SU-DHL-6 (cell line): Measurements from ENCODE around the gene TMEM130.

Experiments used
- H2AFZ ChIP-seq: fragments of 200-600 bp; sonication (generic); 2 replicates; pipeline ENCODE4 v1.6.1; 2014; ENCODE audit warnings: low read depth, mild to moderate bottlenecking, moderate library complexity, mixed read lengths, antibody characterized with exemption, low read length; ENCODE audit not compliant: severe bottlenecking
- H3F3A ChIP-seq: fragments of 200-600 bp; shearing (Covaris generic); 2 replicates; pipeline ENCODE4 v1.6.0; 2016; ENCODE audit warnings: antibody characterized with exemption, mild to moderate bottlenecking; ENCODE audit not compliant: insufficient read depth
- H3K27ac ChIP-seq: fragments of 200-600 bp; sonication (generic); 2 replicates; pipeline ENCODE4 v1.5.1; 2016; ENCODE audit warnings: low read depth, mild to moderate bottlenecking, low read length, moderate library complexity, mixed read lengths
- H3K27me3 ChIP-seq: fragments of 200-600 bp; sonication (generic), shearing (Covaris generic); 2 replicates; pipeline ENCODE4 v1.6.0; 2014; ENCODE audit warnings: mild to moderate bottlenecking, low read length
- H3K36me3 ChIP-seq: fragments of 200-600 bp; sonication (generic); 2 replicates; pipeline ENCODE4 v1.6.1; 2014; ENCODE audit warnings: mild to moderate bottlenecking, low read length, mixed read lengths
- H3K4me2 ChIP-seq: fragments of 300-600, 200-600 bp; shearing (Covaris generic), sonication (generic); 2 replicates; pipeline ENCODE4 v1.6.0; 2014; ENCODE audit warnings: low read length, low read depth, mild to moderate bottlenecking; ENCODE audit not compliant: poor library complexity, severe bottlenecking
- H3K4me3 ChIP-seq: fragments of 200-600 bp; sonication (generic); 2 replicates; pipeline ENCODE4 v1.5.1; 2014; ENCODE audit warnings: antibody characterized with exemption, low read length, mild to moderate bottlenecking, mixed read lengths; ENCODE audit not compliant: insufficient read depth, poor library complexity, severe bottlenecking
- H3K79me2 ChIP-seq: fragments of 200-600 bp; sonication (generic); 2 replicates; pipeline ENCODE4 v1.6.1; 2014; ENCODE audit warnings: mild to moderate bottlenecking, low read length, moderate library complexity; ENCODE audit not compliant: insufficient read depth
- H3K9ac ChIP-seq: fragments of 200-600 bp; sonication (generic); 2 replicates; pipeline ENCODE4 v1.7.0; 2014; ENCODE audit warnings: mild to moderate bottlenecking, low read length
- H3K9me2 ChIP-seq: fragments of 200-600 bp; sonication (generic); replicated peaks from 2 replicates; pipeline ENCODE4 v1.6.1; 2014; ENCODE audit warnings: low read length; ENCODE audit not compliant: insufficient read depth
- H3K9me3 ChIP-seq: fragments of 200-600 bp; sonication (generic); 2 replicates; pipeline ENCODE4 v1.6.1; 2014; ENCODE audit warnings: low read length, mixed read lengths; ENCODE audit not compliant: insufficient read depth
- H4K20me1 ChIP-seq: fragments of 200-600 bp; sonication (generic); 2 replicates; pipeline ENCODE4 v1.6.1; 2014; ENCODE audit warnings: low read depth, mild to moderate bottlenecking, antibody characterized with exemption, low read length, moderate library complexity, mixed read lengths
- CTCF ChIP-seq: fragments of 200-600 bp; sonication (generic); IDR thresholded peaks from one replicate; pipeline ENCODE4 v1.5.1; 2017; ENCODE audit warnings: antibody characterized with exemption, mild to moderate bottlenecking, low read length, moderate library complexity; ENCODE audit not compliant: insufficient read depth, poor library complexity, severe bottlenecking
- EZH2phosphoT487 ChIP-seq: fragments of 200-600 bp; sonication (generic), shearing (Covaris generic); conservative IDR thresholded peaks from 2 replicates; pipeline ENCODE4 v1.6.1; 2018; ENCODE audit warnings: mild to moderate bottlenecking, antibody characterized with exemption, low read length, moderate library complexity, mixed read lengths

Gene TMEM130

GRCh38 chr7:98862716-98863420 lies 6.9 kb downstream of the TMEM130 start:
- no peak overlapping the region for H3K4me3 ChIP-seq
- H3K9ac ChIP-seq = no peak overlapping the region
- TF ChIP-seq EZH2phosphoT487 = no peak
- TF ChIP-seq CTCF = no peak
- H3K36me3 ChIP-seq = no peaks in the 10 kb centered on the region
- no peaks in the 10 kb centered on the region for H3K9me3 ChIP-seq
- no peaks in the 10 kb centered on the region for H4K20me1 ChIP-seq
- no peaks in the 10 kb centered on the region for H3K27me3 ChIP-seq
- no peaks in the 10 kb centered on the region for H3K9me2 ChIP-seq
- H3F3A ChIP-seq = 0 out of 2 replicates have a peak, but pooled peaks cover 3% of the 10 kb centered on the region
- no peak overlapping the region for H3K4me2 ChIP-seq
- H3K27ac ChIP-seq = no peak overlapping the region
- H3K79me2 ChIP-seq = no peaks in the 10 kb centered on the region
- no peak overlapping the region for H2AFZ ChIP-seq

- no peak overlapping the region for H3K27ac ChIP-seq
- H3K27me3 ChIP-seq = no peaks in the 10 kb centered on the region
- H2AFZ ChIP-seq = no peak overlapping the region
- H3K79me2 ChIP-seq = no peaks in the 10 kb centered on the region
- no peaks in the 10 kb centered on the region for H3K36me3 ChIP-seq
- TF ChIP-seq CTCF (no peak), EZH2phosphoT487 (no peak)
- H3K9ac ChIP-seq = no peak overlapping the region
- H3K4me3 ChIP-seq = no peak overlapping the region
- 0 out of 2 replicates have a peak, but pooled peaks cover 3% of the 10 kb centered on the region for H3F3A ChIP-seq
- no peaks in the 10 kb centered on the region for H4K20me1 ChIP-seq
- no peak overlapping the region for H3K4me2 ChIP-seq
- H3K9me2 ChIP-seq = no peaks in the 10 kb centered on the region
- H3K9me3 ChIP-seq = no peaks in the 10 kb centered on the region
These were observed 7.6 kb downstream of the TMEM130 start for GRCh38 chr7:98862203-98862602.

- H3K79me2 ChIP-seq = no peaks in the 10 kb centered on the region
- H2AFZ ChIP-seq = no peak overlapping the region
- no peak overlapping the region for H3K4me2 ChIP-seq
- H3F3A ChIP-seq = no peaks in the 10 kb centered on the region
- TF ChIP-seq CTCF (no peak), EZH2phosphoT487 (no peak)
- no peak overlapping the region for H3K27ac ChIP-seq
- H3K9me3 ChIP-seq = no peaks in the 10 kb centered on the region
- H3K9ac ChIP-seq = no peak overlapping the region
- H3K4me3 ChIP-seq = no peak overlapping the region
- no peaks in the 10 kb centered on the region for H3K9me2 ChIP-seq
- no peaks in the 10 kb centered on the region for H3K36me3 ChIP-seq
- no peaks in the 10 kb centered on the region for H3K27me3 ChIP-seq
- H4K20me1 ChIP-seq = no peaks in the 10 kb centered on the region
These were observed 9.7 kb downstream of the TMEM130 start for GRCh38 chr7:98860071-98860470.
